GM12878 (cell line): ENCODE measurements around the gene OR10S1. TPM values are rescaled to one million over a fixed set of nuclear protein-coding genes. Genes with fewer than 3 reads are reported as not detected.

Experiments
- ATAC-seq: fragments of 200-7000 bp; cut with Tn5 transposase; 3 replicates; pipeline ENCODE4 v1.9.1; 2020; ENCODE audit warnings: mild to moderate bottlenecking, moderate library complexity
- BruUV-seq: library from RNA; stranded (reverse); fragments of 400-500 nt; replicated peaks from 2 replicates; lab custom pipeline; 2021; lab: Mats Ljungman, UMichigan
- CTCF ChIA-PET: fragments of 300-600 bp; sonication (Branson Sonifier 250); formaldehyde crosslinking; extraction: SDS; loops from one replicate; lab custom pipeline; 2021; ENCODE audit warnings: inconsistent platforms; lab: Yijun Ruan, JAX
- POLR2A ChIA-PET: fragments of 350-600 bp; formaldehyde crosslinking; extraction: SDS; loops from one replicate; lab custom pipeline; 2021; ENCODE audit warnings: inconsistent platforms; lab: Charles Lee
- RAD21 ChIA-PET: fragments of 300-600 bp; sonication (Branson Sonifier 250); formaldehyde crosslinking; loops from one replicate; lab custom pipeline; 2023; ENCODE audit warnings: antibody characterized with exemption; ENCODE audit not compliant: unreplicated experiment; lab: Charles Lee
- SMC1A ChIA-PET: fragments of 300-600 bp; sonication (Branson Sonifier 250); formaldehyde crosslinking; loops from one replicate; lab custom pipeline; 2023; ENCODE audit not compliant: unreplicated experiment, uncharacterized antibody; lab: Charles Lee
- DNase-seq: peaks from one replicate; pipeline ENCODE4 v3.0.0-alpha.2; 2011; ENCODE audit warnings: low read depth, low spot score
- FAIRE-seq: peaks from 3 replicates; lab custom pipeline; 2011; peaks lifted over from hg19 to GRCh38; lab: Jason Lieb, UNC
- H2AFZ ChIP-seq: 2 replicates; pipeline ENCODE4 v1.6.0; 2011; ENCODE audit warnings: low read depth, low read length, control low read depth; ENCODE audit not compliant: control insufficient read depth
- H3K27ac ChIP-seq: 2 replicates; pipeline ENCODE4 v1.5.1; 2011; ENCODE audit warnings: control low read depth; ENCODE audit not compliant: control insufficient read depth, insufficient read depth
- H3K27me3 ChIP-seq, 2 experiments: replicated peaks in 1 of 2; 2 replicates each; pipeline versions ENCODE4 v1.6.0 to v1.6.1; 2011; ENCODE audit warnings: low read length in 1 of 2; ENCODE audit not compliant: control insufficient read depth in 2 of 2, insufficient read depth in 2 of 2
- H3K36me3 ChIP-seq, 2 experiments: 2 replicates each; pipeline ENCODE4 v1.5.1; 2011; ENCODE audit warnings: low read length in 1 of 2; ENCODE audit not compliant: control insufficient read depth in 2 of 2, insufficient read depth in 2 of 2
- H3K4me1 ChIP-seq: 2 replicates; pipeline ENCODE4 v1.6.1; 2011; ENCODE audit warnings: mild to moderate bottlenecking, low read length, moderate library complexity, mixed read lengths; ENCODE audit not compliant: control insufficient read depth, insufficient read depth
- H3K4me2 ChIP-seq: 2 replicates; pipeline ENCODE4 v1.6.0; 2011; ENCODE audit warnings: control low read depth; ENCODE audit not compliant: control insufficient read depth, insufficient read depth
- H3K4me3 ChIP-seq: fragments of 200-600 bp; sonication (generic); 2 replicates; pipeline ENCODE4 v1.5.1; 2016
- H3K79me2 ChIP-seq: 2 replicates; pipeline ENCODE4 v1.6.0; 2011; ENCODE audit warnings: low read length; ENCODE audit not compliant: control insufficient read depth, insufficient read depth
- H3K9ac ChIP-seq: 2 replicates; pipeline ENCODE4 v1.8.0; 2011; ENCODE audit warnings: low read length, control low read depth, mixed read lengths; ENCODE audit not compliant: control insufficient read depth, insufficient read depth
- H3K9me3 ChIP-seq: replicated peaks from 3 replicates; pipeline ENCODE4 v1.5.1; 2011; ENCODE audit warnings: mild to moderate bottlenecking, low read length; ENCODE audit not compliant: control insufficient read depth, insufficient read depth
- H4K20me1 ChIP-seq: 2 replicates; pipeline ENCODE4 v1.6.0; 2011; ENCODE audit not compliant: control insufficient read depth, insufficient read depth
- BCL11A ChIP-seq: IDR thresholded peaks from 2 replicates; pipeline ENCODE4 v1.6.1; 2011; ENCODE audit warnings: low read depth, low read length
- E2F4 ChIP-seq: IDR thresholded peaks from 2 replicates; pipeline ENCODE4 v1.6.1; 2012; ENCODE audit warnings: low read depth, low read length, improper control_type of control experiment
- E4F1 ChIP-seq: fragments of 450-650 bp; IDR thresholded peaks from 2 replicates; pipeline ENCODE4 v1.6.1; 2018; ENCODE audit warnings: borderline replicate concordance, mild to moderate bottlenecking; ENCODE audit not compliant: partially characterized antibody
- FOS ChIP-seq: IDR thresholded peaks from 3 replicates; pipeline ENCODE4 v1.6.1; 2011; ENCODE audit warnings: borderline replicate concordance; ENCODE audit not compliant: insufficient read length; ENCODE audit errors: extremely low read depth
- FOXK2 ChIP-seq: fragments of 450-650 bp; IDR thresholded peaks from 2 replicates; pipeline ENCODE4 v1.6.1; 2017; ENCODE audit warnings: mild to moderate bottlenecking, moderate library complexity
- LARP7 ChIP-seq: fragments of 450-650 bp; IDR thresholded peaks from 2 replicates; pipeline ENCODE4 v1.6.1; 2017; ENCODE audit warnings: mild to moderate bottlenecking
- NBN ChIP-seq: fragments of 450-650 bp; IDR thresholded peaks from 2 replicates; pipeline ENCODE4 v1.6.1; 2016
- PBX3 ChIP-seq: IDR thresholded peaks from 2 replicates; pipeline ENCODE4 v1.6.1; 2011; ENCODE audit warnings: mild to moderate bottlenecking, low read depth, low read length, moderate library complexity; ENCODE audit not compliant: insufficient replicate concordance
- RAD21 ChIP-seq: IDR thresholded peaks from 2 replicates; pipeline ENCODE4 v1.6.1; 2011; ENCODE audit warnings: mild to moderate bottlenecking, low read depth, low read length, moderate library complexity; ENCODE audit not compliant: insufficient read depth
- RFX5 ChIP-seq: IDR thresholded peaks from 2 replicates; pipeline ENCODE4 v1.6.1; 2011; ENCODE audit warnings: low read depth, low read length, improper control_type of control experiment
- USF1 ChIP-seq: IDR thresholded peaks from 2 replicates; pipeline ENCODE4 v1.6.1; 2011; ENCODE audit warnings: borderline replicate concordance, low read depth, mild to moderate bottlenecking, moderate library complexity, mixed read lengths, low read length; ENCODE audit not compliant: insufficient read depth; ENCODE audit errors: extremely low read length
- ZSCAN29 ChIP-seq: fragments of 450-650 bp; IDR thresholded peaks from 2 replicates; pipeline ENCODE4 v1.6.1; 2017; ENCODE audit warnings: mild to moderate bottlenecking, moderate library complexity
- WGBS: methylation state at CpG from one replicate; pipeline ENCODE4 v1.1.6; 2016; ENCODE audit warnings: low lambda C conversion rate; ENCODE audit not compliant: insufficient replicate concordance, insufficient coverage; ENCODE audit errors: missing lambda C conversion rate; 5-methylcytosine and 5-hydroxymethylcytosine counted together
- in situ Hi-C: fragments of 300-500 bp; cut with MboI; formaldehyde crosslinking; loops from 9 replicates; pipeline ENCODE4 v1.14.3; 2018; ENCODE audit warnings: mixed read lengths
- intact Hi-C: fragments of 100-400 bp; cut with micrococcal nuclease; formaldehyde crosslinking; loops from one replicate; pipeline ENCODE4 v1.14.2; 2022; ENCODE audit not compliant: unreplicated experiment
- polyA plus RNA-seq, 11 experiments: library from polyadenylated mRNA; depleted of rRNA in 4 of 11; unstranded in 6 of 11; stranded (reverse) in 5 of 11; fragments of >200 nt; fragmentation: Nextera tagmentation in 4 of 11; fragmentation: Illumina TruSeq in 1 of 11; extraction: Ambion mirVana in 4 of 11; extraction: Trizol in 1 of 11; gene quantifications; 1 replicate in 1 of 11; 2 replicates in 10 of 11; pipeline versions ENCODE4 v1.2.1 to v1.2.3, GENCODE V29; 2011 to 2016; ENCODE audit warnings: inconsistent platforms in 2 of 11, missing spikeins in 2 of 11, low read depth in 1 of 11
- total RNA-seq, 4 experiments: library from RNA; depleted of rRNA in 3 of 4; stranded (reverse); fragments of >200 nt in 3 of 4; fragmentation: Illumina TruSeq in 1 of 4; extraction: Trizol in 1 of 4; gene quantifications; 2 replicates each; pipeline versions ENCODE4 v1.2.1 to v1.2.3, GENCODE V29; 2013 to 2021

Gene OR10S1
- total and polyA plus RNA-seq, 10 of the 15 experiments (the other 5 are each of a cell fraction or from before 2014, with no cell fraction given) = not detected

GRCh38 chr11:123943738-123944137, 33.8 kb downstream of the OR10S1 start, which contains the start of gene OR6T1:
OR6T1 (minus strand) TSS chr11:123943838; CDS start chr11:123943838, 0 bp downstream.
- intact Hi-C loops (no loop called here), in situ Hi-C loops (no loop called here)
- Histone ChIP-seq H3K27me3 (no peaks in the 10 kb centered on the region; a peak in 1 of 4 replicates), H3K4me3 (no peak within 1 kb of the TSS), H4K20me1 (no peaks in the 10 kb centered on the region), H3K4me1 (no peaks in the 10 kb centered on the region)
- no peak for DNase-seq
- POLR2A ChIA-PET = no interaction called here
- no TSS peak for BruUV-seq
- 57% methylated on average over 3 of the region's 3 CpGs for WGBS
- TF ChIP-seq NBN (no peak), LARP7 (no peak), E4F1 (no peak), FOS (no peak), BCL11A (no peak), RAD21 (no peak), RFX5 (no peak), E2F4 (no peak), PBX3 (no peak), ZSCAN29 (no peak), FOXK2 (no peak), USF1 (no peak)
- TF ChIP-seq, all 136 proteins: peak for 0
- ChIA-PET CTCF (interaction anchor here (0.7 kb wide), 1 partner anchor 15 kb away, joined by 3 read pairs; no protein-coding TSS in a partner anchor), RAD21 (no interaction called here), SMC1A (no interaction called here)
- H3K9ac ChIP-seq = no peak within 1 kb of the TSS
- no peak within 1 kb of the TSS for H3K4me2 ChIP-seq
- no peaks in the 10 kb centered on the region for H3K9me3 ChIP-seq
- no peak within 1 kb of the TSS for H2AFZ ChIP-seq
- ATAC-seq (no peak), FAIRE-seq (no peak)
- no peak within 1 kb of the TSS for H3K27ac ChIP-seq
- H3K79me2 ChIP-seq = no peaks in the 10 kb centered on the region
- H3K36me3 ChIP-seq = no peaks in the 10 kb centered on the region
